GM12875 (cell line): ENCODE data around the gene SACS.

Source experiments
- H3K4me3 ChIP-seq: one replicate; pipeline ENCODE4 v1.5.1; 2011; ENCODE audit warnings: low read depth, low read length, control low read depth
- TF ChIP-seq, protein P1 (sequence below): IDR thresholded peaks from 2 replicates; pipeline ENCODE4 v1.5.1; 2011; ENCODE audit warnings: low read depth, mild to moderate bottlenecking, control low read depth, inconsistent platforms, low read length, moderate library complexity, borderline replicate concordance; ENCODE audit not compliant: insufficient read depth

SACS gene, protein sequence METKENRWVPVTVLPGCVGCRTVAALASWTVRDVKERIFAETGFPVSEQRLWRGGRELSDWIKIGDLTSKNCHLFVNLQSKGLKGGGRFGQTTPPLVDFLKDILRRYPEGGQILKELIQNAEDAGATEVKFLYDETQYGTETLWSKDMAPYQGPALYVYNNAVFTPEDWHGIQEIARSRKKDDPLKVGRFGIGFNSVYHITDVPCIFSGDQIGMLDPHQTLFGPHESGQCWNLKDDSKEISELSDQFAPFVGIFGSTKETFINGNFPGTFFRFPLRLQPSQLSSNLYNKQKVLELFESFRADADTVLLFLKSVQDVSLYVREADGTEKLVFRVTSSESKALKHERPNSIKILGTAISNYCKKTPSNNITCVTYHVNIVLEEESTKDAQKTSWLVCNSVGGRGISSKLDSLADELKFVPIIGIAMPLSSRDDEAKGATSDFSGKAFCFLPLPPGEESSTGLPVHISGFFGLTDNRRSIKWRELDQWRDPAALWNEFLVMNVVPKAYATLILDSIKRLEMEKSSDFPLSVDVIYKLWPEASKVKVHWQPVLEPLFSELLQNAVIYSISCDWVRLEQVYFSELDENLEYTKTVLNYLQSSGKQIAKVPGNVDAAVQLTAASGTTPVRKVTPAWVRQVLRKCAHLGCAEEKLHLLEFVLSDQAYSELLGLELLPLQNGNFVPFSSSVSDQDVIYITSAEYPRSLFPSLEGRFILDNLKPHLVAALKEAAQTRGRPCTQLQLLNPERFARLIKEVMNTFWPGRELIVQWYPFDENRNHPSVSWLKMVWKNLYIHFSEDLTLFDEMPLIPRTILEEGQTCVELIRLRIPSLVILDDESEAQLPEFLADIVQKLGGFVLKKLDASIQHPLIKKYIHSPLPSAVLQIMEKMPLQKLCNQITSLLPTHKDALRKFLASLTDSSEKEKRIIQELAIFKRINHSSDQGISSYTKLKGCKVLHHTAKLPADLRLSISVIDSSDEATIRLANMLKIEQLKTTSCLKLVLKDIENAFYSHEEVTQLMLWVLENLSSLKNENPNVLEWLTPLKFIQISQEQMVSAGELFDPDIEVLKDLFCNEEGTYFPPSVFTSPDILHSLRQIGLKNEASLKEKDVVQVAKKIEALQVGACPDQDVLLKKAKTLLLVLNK (N-terminal part only)

DNA sequence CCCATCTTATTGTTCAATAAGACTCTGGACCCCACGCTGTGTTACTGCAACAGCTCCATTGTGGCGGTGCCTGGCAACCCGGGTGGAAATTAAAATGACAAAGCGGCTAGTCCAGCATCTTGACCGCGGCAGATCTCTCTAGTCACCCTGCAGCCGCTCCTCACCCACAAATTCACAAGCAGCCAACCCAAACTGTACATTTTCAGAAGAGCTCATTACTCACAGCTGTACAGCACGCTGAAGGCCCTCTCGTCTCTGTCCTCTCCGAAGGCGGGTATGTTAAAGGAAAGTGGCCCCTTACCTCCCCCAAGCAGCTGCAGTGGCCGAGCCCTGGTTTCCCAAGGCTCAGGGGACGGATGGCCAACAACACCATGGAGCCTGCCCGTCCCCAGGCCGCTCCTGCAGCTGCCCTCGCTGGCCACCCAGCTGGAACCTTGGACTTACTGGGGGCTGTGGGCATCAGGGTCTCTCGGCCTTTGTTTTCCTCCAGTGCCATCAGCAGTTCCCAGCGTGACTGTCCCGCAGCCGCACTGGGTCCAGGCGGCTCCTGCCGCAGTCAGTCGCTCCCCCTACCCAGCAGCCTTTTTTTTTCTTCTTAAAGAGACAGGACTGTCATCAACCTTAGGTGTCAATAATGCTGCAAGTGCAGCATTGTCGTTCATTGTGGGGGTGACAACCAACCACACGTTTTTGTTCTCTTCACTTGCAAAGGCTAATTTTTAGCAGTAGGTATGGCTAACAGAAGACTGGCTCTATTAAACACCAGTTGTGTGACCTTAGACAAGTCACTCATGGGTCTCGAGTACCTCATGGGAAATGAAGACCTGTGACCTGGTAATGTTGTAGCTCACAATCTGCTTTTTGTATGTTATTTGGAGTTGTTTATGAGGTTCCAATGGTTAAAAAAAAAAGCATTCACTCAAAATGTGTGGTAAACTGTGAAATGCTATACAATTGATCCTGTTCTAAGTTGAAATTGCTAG lies at the start of gene SACS:
TSS of gene SACS (minus strand) at position 532 of the 983 bp plus-strand sequence. CDS start 22,463 bp downstream, outside the sequence.
- peak within 1 kb of the TSS; percentile 41 for H3K4me3 ChIP-seq
- TF ChIP-seq, protein P1, sequence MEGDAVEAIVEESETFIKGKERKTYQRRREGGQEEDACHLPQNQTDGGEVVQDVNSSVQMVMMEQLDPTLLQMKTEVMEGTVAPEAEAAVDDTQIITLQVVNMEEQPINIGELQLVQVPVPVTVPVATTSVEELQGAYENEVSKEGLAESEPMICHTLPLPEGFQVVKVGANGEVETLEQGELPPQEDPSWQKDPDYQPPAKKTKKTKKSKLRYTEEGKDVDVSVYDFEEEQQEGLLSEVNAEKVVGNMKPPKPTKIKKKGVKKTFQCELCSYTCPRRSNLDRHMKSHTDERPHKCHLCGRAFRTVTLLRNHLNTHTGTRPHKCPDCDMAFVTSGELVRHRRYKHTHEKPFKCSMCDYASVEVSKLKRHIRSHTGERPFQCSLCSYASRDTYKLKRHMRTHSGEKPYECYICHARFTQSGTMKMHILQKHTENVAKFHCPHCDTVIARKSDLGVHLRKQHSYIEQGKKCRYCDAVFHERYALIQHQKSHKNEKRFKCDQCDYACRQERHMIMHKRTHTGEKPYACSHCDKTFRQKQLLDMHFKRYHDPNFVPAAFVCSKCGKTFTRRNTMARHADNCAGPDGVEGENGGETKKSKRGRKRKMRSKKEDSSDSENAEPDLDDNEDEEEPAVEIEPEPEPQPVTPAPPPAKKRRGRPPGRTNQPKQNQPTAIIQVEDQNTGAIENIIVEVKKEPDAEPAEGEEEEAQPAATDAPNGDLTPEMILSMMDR: no peak

DNA sequence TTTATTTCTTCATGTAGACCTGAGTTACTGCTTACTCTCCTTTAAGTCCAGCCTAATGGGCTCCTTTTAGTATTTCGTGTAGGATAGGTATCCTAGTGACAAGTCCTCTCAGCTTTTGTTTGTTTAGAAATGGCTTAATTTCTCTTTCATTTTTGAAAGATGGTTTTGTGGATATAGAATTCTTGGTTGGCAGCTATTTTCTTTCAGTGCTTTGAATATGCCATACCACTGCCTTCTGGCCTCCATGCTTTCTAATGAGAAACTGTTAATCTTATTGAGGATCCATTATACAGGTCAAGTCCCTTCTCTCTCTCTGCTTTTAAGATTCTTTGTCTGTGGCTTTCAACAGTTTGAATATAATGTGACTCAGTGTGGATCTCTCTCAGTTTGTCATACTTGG lies 46.8 kb upstream of the SACS start:
- H3K4me3 ChIP-seq: no peak overlapping the region
- TF ChIP-seq, protein P1: no peak

DNA sequence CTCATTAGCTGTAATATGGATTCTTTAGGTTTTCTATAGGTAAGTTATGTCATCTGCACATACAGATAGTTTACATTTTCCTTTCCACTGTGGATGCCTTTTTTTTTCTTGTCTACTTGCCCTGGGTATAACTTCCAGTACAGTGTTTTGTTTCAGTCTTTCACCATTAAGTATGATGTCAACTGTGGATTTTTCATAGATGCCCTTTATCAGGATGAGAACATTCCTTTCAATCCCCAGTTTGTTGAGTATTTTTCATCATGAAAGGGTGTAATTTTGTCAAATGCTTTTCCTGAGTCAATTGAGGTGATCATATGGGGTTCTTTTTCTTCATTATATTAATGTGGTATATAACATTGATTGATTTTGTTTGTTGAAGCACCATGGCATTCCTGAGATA lies 43.6 kb upstream of the SACS start:
- TF ChIP-seq, protein P1: no peak
- H3K4me3 ChIP-seq: no peak overlapping the region

DNA sequence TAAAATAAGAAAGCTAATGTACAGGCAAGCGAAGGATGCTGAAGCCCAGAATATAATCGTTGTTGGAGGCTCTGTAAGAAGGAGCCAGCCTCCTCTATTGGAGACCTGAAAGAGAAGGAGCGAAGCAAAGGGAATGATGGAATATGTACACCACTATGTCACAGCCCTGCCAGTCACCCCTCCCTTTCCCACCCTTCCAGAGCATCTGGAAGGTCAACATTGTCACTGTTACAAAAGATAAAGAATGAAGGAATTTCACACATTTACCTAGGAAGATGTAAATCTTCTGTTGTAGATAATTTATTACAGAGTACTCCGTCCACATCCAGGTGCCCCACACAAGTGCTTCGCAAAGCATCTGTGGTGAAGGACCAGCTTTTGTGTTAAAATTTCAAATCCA lies 39.7 kb upstream of the SACS start:
- TF ChIP-seq, protein P1: no peak
- H3K4me3 ChIP-seq: no peak overlapping the region

DNA sequence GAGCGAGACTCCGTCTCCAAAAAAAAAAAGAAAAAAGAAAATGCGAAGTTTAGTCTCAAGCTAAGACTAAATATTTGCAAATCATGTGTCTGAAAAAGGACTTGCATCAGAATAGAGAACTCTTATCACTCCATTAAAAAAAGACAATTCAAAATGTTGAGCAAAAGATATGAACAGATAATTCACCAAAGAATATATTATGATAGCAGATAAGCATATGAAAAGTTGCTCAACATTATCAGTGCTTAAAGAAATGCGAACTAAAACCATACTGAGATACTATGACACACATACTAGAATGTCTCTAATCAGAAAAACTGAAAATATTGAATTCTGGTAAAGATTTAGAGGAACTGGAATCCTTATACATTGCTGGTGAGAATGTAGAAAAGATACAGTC lies 38.7 kb upstream of the SACS start:
- TF ChIP-seq, protein P1: no peak
- H3K4me3 ChIP-seq: no peak overlapping the region
